HG03025 (cell line): Measurements from ENCODE around the gene EIF3J.
"Not testable (repeated sequence)": the region's sequence is repeated elsewhere in the genome, so short reads cannot be mapped to it uniquely, and the experiment has no call there.

ENCODE experiments used
- ATAC-seq: cut with Tn5 transposase; IDR thresholded peaks from one replicate; pipeline ENCODE4 v1.9.1; 2021; ENCODE audit warnings: mild to moderate bottlenecking, moderate library complexity; ENCODE audit not compliant: unreplicated experiment, low FRiP score

The EIF3J gene

GRCh38 chr15:44536962-44537734, at the start of gene EIF3J:
Gene EIF3J, plus strand, starts transcription at chr15:44537147. Its CDS starts 48 bp downstream, at chr15:44537195.
- peak; percentile 75 for ATAC-seq

- ATAC-seq, result no peak
Measured at GRCh38 chr15:44489464-44489863, 47.5 kb upstream of the EIF3J start.

- no peak for ATAC-seq
Measured at GRCh38 chr15:44490622-44491021, 46.3 kb upstream of the EIF3J start.

- ATAC-seq, result no peak
Measured at GRCh38 chr15:44492040-44492439, 44.9 kb upstream of the EIF3J start.

- ATAC-seq, result no peak
Measured at GRCh38 chr15:44492672-44493071, 44.3 kb upstream of the EIF3J start.

- no peak for ATAC-seq
Measured at GRCh38 chr15:44495562-44495961, 41.4 kb upstream of the EIF3J start.

GRCh38 chr15:44500555-44500954, 36.4 kb upstream of the EIF3J start:
- no peak for ATAC-seq

GRCh38 chr15:44501768-44502366, 35.1 kb upstream of the EIF3J start:
- no peak for ATAC-seq

- no peak for ATAC-seq
Measured at GRCh38 chr15:44516436-44516835, 20.5 kb upstream of the EIF3J start.

- ATAC-seq, result no peak
Measured at GRCh38 chr15:44519537-44519936, 17.4 kb upstream of the EIF3J start.

GRCh38 chr15:44525018-44525417, 11.9 kb upstream of the EIF3J start:
- no peak for ATAC-seq

GRCh38 chr15:44527241-44527640, 9.7 kb upstream of the EIF3J start:
- no peak for ATAC-seq

GRCh38 chr15:44529864-44530604, 6.9 kb upstream of the EIF3J start:
- ATAC-seq, result no peak

- ATAC-seq, result no peak
Measured at GRCh38 chr15:44530653-44531052, 6.3 kb upstream of the EIF3J start.

- not testable (repeated sequence) for ATAC-seq
Measured at GRCh38 chr15:44532275-44532674, 4.7 kb upstream of the EIF3J start.

GRCh38 chr15:44532689-44533088, 4.3 kb upstream of the EIF3J start:
- no peak for ATAC-seq

GRCh38 chr15:44535092-44535491, 1.9 kb upstream of the EIF3J start:
- ATAC-seq, result no peak

GRCh38 chr15:44535523-44536301, 1.2 kb upstream of the EIF3J start:
- ATAC-seq, result no peak

GRCh38 chr15:44536302-44536961, 515 bp upstream of the EIF3J start:
- peak; percentile 50 for ATAC-seq

- no peak for ATAC-seq
Measured at GRCh38 chr15:44537735-44538240, 841 bp downstream of the EIF3J start.
